Loucy (cell line): ENCODE results near the gene HOXB1.
A peak's percentile ranks its signal among the peaks of the same experiment; 100 is the strongest.

Source experiments
- H2AFZ ChIP-seq: fragments of 200-600 bp; sonication (generic); 2 replicates; pipeline ENCODE4 v1.6.0; 2016; ENCODE audit warnings: antibody characterized with exemption, mild to moderate bottlenecking, low read length, moderate library complexity
- H3F3A ChIP-seq: fragments of 200-600 bp; 2 replicates; pipeline ENCODE4 v1.6.0; 2016; ENCODE audit warnings: antibody characterized with exemption, low read depth, mild to moderate bottlenecking
- H3K27me3 ChIP-seq: fragments of 200-600 bp; sonication (generic); 2 replicates; pipeline ENCODE4 v1.6.1; 2014; ENCODE audit warnings: low read length, mild to moderate bottlenecking; ENCODE audit not compliant: insufficient read depth, poor library complexity, severe bottlenecking
- H3K36me3 ChIP-seq: fragments of 200-600 bp; sonication (generic); 2 replicates; pipeline ENCODE4 v1.6.1; 2016; ENCODE audit warnings: low read length; ENCODE audit not compliant: insufficient read depth
- H3K4me1 ChIP-seq: fragments of 200-600 bp; sonication (generic); 2 replicates; pipeline ENCODE4 v1.5.1; 2014; ENCODE audit warnings: low read length, mild to moderate bottlenecking; ENCODE audit not compliant: insufficient read depth, poor library complexity, severe bottlenecking
- H3K4me2 ChIP-seq: fragments of 200-600 bp; sonication (generic); 2 replicates; pipeline ENCODE4 v1.6.0; 2014; ENCODE audit warnings: antibody characterized with exemption, low read length, low read depth, mild to moderate bottlenecking; ENCODE audit not compliant: poor library complexity, severe bottlenecking
- H3K4me3 ChIP-seq: fragments of 200-600 bp; sonication (generic); 2 replicates; pipeline ENCODE4 v1.5.1; 2014; ENCODE audit warnings: low read length, mild to moderate bottlenecking, mixed read lengths; ENCODE audit not compliant: poor library complexity, severe bottlenecking
- H3K79me2 ChIP-seq: fragments of 200-600 bp; sonication (generic); 2 replicates; pipeline ENCODE4 v1.6.1; 2014; ENCODE audit warnings: low read length; ENCODE audit not compliant: insufficient read depth
- H3K9ac ChIP-seq: fragments of 200-600 bp; sonication (generic); 2 replicates; pipeline ENCODE4 v1.6.0; 2014; ENCODE audit warnings: mild to moderate bottlenecking, low read depth, low read length, moderate library complexity; ENCODE audit not compliant: poor library complexity, severe bottlenecking
- H3K9me2 ChIP-seq: fragments of 200-600 bp; sonication (generic); replicated peaks from 2 replicates; pipeline ENCODE4 v1.6.1; 2016; ENCODE audit warnings: low read depth, low read length, mixed read lengths
- H3K9me3 ChIP-seq: fragments of 200-600 bp; sonication (generic); 2 replicates; pipeline ENCODE4 v1.6.1; 2014; ENCODE audit warnings: mild to moderate bottlenecking, antibody characterized with exemption, low read length, low read depth; ENCODE audit not compliant: insufficient read depth
- H4K20me1 ChIP-seq: fragments of 200-600 bp; sonication (generic); 2 replicates; pipeline ENCODE4 v1.6.0; 2014; ENCODE audit warnings: antibody characterized with exemption, low read length, mild to moderate bottlenecking; ENCODE audit not compliant: insufficient read depth, poor library complexity, severe bottlenecking
- EZH2phosphoT487 ChIP-seq: fragments of 200-600 bp; IDR thresholded peaks from 2 replicates; pipeline ENCODE4 v1.6.1; 2018; ENCODE audit warnings: antibody characterized with exemption, mild to moderate bottlenecking, moderate library complexity, borderline replicate concordance
- TF ChIP-seq, protein P1 (sequence below): fragments of 200-600 bp; sonication (generic); conservative IDR thresholded peaks from 2 replicates; pipeline ENCODE4 v1.5.1; 2014; ENCODE audit warnings: mild to moderate bottlenecking, antibody characterized with exemption, low read length

The HOXB1 gene

DNA sequence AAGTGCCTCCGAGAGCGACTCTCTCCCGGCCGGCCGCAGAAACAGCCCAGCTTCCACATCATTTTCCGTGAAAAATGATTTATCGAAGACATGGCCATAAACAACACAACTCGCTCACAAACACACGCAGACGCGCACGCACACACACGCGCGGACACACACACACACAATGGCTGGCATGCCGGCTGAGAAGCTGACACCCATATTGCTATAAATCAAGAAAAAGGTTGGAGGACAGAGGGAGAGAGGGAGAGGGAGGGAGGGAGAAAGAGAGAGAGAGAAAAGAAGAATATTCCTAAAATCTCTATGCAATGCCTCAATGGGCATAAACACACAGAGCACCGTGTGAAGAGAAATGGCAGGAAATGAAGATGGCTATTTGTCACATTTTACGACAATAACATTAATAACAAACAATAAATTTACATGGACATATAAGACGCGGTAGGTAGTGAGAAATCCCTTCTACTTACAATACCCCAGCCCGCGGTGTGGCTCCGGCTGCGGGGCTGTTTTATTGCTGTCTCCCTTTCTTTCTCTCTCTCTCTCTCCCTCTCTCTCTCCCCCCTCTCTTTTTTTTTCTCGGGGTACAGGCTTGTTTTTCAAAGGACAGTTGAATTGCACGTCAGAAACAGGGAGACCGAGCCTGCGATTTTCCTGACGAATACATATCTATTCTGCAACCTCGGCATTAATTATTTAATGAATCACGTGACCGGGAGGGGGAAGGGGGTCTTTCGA lies 37.9 kb upstream of the HOXB1 start:
- peak overlapping the region; percentile 98 for H3K4me2 ChIP-seq
- peaks cover 77% of the 10 kb centered on the region for H4K20me1 ChIP-seq
- peaks cover 89% of the 10 kb centered on the region for H3K4me1 ChIP-seq
- H3K9me3 ChIP-seq, result no peaks in the 10 kb centered on the region
- H3K4me3 ChIP-seq, result peak overlapping the region; percentile 89
- H2AFZ ChIP-seq, result no peak overlapping the region
- TF ChIP-seq, protein P1, sequence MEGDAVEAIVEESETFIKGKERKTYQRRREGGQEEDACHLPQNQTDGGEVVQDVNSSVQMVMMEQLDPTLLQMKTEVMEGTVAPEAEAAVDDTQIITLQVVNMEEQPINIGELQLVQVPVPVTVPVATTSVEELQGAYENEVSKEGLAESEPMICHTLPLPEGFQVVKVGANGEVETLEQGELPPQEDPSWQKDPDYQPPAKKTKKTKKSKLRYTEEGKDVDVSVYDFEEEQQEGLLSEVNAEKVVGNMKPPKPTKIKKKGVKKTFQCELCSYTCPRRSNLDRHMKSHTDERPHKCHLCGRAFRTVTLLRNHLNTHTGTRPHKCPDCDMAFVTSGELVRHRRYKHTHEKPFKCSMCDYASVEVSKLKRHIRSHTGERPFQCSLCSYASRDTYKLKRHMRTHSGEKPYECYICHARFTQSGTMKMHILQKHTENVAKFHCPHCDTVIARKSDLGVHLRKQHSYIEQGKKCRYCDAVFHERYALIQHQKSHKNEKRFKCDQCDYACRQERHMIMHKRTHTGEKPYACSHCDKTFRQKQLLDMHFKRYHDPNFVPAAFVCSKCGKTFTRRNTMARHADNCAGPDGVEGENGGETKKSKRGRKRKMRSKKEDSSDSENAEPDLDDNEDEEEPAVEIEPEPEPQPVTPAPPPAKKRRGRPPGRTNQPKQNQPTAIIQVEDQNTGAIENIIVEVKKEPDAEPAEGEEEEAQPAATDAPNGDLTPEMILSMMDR, result no peak
- TF ChIP-seq EZH2phosphoT487, result no peak
- H3K9me2 ChIP-seq, result no peaks in the 10 kb centered on the region
- peaks cover 86% of the 10 kb centered on the region for H3K36me3 ChIP-seq
- no peaks in the 10 kb centered on the region for H3K27me3 ChIP-seq
- H3F3A ChIP-seq, result peaks cover under 1% of the 10 kb centered on the region; the same call in 1 of the 2 replicates
- peak overlapping the region; percentile 95 for H3K9ac ChIP-seq
- peaks cover 100% of the 10 kb centered on the region for H3K79me2 ChIP-seq

GRCh38 chr17:48567646-48568354 lies 37.0 kb upstream of the HOXB1 start:
- H2AFZ ChIP-seq, result no peak overlapping the region
- H3F3A ChIP-seq, result peaks cover 5% of the 10 kb centered on the region; the same call in 1 of the 2 replicates
- TF ChIP-seq, protein P1, result no peak
- TF ChIP-seq EZH2phosphoT487, result no peak
- peaks cover 100% of the 10 kb centered on the region for H3K79me2 ChIP-seq
- peaks cover 88% of the 10 kb centered on the region for H3K36me3 ChIP-seq
- H4K20me1 ChIP-seq, result peaks cover 79% of the 10 kb centered on the region
- H3K9ac ChIP-seq, result peak overlapping the region; percentile 95
- no peaks in the 10 kb centered on the region for H3K9me2 ChIP-seq
- peak overlapping the region; percentile 89 for H3K4me3 ChIP-seq
- peaks cover 89% of the 10 kb centered on the region for H3K4me1 ChIP-seq
- H3K9me3 ChIP-seq, result no peaks in the 10 kb centered on the region
- no peaks in the 10 kb centered on the region for H3K27me3 ChIP-seq
- H3K4me2 ChIP-seq, result peak overlapping the region; percentile 98

DNA sequence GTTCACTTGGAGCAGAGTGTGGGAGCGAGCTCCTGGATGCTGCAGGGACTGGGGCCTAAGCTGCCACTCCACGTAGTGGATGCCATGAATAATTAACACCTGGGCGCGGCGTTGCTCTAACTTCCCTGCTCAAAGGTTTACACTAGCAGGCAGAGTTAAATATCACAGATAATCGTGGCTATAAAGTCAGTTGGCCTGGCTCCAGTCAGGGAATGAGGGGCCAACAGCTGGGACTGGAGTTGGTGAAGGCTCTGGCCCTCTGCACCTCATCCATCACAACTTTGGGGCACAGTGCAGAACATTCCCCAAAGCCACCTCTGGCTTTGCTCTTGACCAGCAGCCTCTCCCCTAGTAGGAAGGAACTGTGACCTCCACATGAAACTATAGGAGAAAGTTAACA lies 36.4 kb upstream of the HOXB1 start:
- Histone ChIP-seq H3K79me2 (peaks cover 100% of the 10 kb centered on the region), H4K20me1 (peaks cover 80% of the 10 kb centered on the region), H3K4me1 (peaks cover 89% of the 10 kb centered on the region), H3K9me2 (no peaks in the 10 kb centered on the region), H3K27me3 (no peaks in the 10 kb centered on the region), H3K9me3 (no peaks in the 10 kb centered on the region), H3K9ac (peak overlapping the region; percentile 95), H2AFZ (no peak overlapping the region), H3K36me3 (peaks cover 87% of the 10 kb centered on the region), H3F3A (peaks cover 11% of the 10 kb centered on the region), H3K4me2 (peak overlapping the region; percentile 98), H3K4me3 (peak overlapping the region; percentile 89)
- TF ChIP-seq, protein P1, result no peak
- TF ChIP-seq EZH2phosphoT487, result no peak
